Measurements from ENCODE around the gene THSD4. TPM values are rescaled to one million over a fixed set of nuclear protein-coding genes. Genes with fewer than 3 reads are reported as not detected.

Gene THSD4
- total RNA-seq, 1 donor: under 0.01 TPM

DNA sequence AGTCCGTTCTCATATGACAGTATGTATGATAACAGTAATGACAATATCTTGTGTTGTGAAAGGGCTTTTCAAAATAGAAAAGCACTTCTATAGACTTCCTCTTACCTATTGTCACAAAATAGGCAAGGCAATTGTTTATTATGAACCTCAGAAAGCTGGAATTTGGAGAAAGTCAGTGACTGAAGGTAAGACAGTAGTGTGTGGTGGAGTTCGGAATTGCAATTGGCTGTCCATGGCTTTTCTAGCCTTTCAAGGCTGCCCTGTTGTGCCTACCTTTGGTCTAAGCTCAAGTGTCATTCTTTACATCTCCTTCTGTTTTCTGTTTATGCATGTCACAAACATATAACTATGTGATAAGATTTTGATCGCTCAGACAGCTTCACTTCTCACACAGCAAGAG, 475.8 kb downstream of the THSD4 start:
- DNase-seq (ENCODE audit: low read depth in 2 of 3, low spot score in 2 of 3): no peak

DNA sequence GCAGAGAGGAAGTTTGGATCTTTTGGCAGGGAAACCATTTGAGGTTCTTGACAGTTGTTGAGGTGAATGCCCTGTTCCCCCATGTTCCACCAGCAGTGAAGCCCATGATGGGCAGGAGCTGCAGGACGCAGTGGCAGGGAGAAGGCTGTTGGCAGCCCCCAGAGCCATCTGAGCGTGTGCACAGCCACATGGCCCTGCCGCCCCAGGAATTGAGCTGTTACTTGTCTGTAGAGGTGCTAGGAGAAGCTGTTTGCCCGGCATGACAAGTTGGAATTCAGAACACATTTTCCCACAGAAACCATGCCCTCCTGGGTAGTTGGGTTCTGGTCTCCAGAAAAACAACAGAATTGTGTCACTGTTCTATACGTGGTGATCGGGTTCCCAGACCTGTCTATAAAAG, 476.9 kb downstream of the THSD4 start:
- no peak for DNase-seq (ENCODE audit: low read depth in 2 of 3, low spot score in 2 of 3)

DNA sequence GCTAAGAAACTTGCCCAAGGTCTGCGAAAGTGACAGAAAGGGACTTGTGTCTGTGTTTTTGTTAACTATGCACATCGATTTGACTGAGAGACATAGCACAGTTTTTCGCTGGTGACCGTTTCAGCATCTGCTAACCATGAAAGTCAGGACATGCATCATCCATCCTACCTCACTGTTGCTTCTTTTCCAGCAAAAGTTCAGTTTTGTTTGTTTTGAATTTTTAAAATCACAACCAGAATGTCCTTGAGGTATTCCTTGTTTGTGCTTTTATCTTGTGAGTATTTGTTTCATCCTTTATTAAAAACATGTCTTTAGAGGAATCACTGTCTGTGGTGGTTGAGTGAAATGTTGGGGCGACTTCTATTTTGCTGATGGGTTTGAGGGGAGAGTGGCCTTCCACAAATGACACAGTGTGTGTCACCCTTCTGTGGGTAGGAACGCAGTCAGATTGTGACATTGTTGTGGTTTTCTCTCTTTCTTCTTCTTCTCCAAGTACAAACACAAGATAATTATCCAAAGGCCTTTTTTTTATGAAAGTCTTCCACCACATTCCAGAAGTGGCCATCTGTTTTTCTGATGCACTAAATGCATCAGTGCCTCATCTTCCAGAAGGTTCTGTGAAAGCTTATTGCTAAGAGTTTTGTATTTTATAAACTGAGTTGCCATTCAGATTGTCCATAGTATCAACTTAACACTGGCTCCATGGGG, 480.7 kb downstream of the THSD4 start:
- DNase-seq (ENCODE audit: low read depth in 2 of 3, low spot score in 2 of 3): no peak

DNA sequence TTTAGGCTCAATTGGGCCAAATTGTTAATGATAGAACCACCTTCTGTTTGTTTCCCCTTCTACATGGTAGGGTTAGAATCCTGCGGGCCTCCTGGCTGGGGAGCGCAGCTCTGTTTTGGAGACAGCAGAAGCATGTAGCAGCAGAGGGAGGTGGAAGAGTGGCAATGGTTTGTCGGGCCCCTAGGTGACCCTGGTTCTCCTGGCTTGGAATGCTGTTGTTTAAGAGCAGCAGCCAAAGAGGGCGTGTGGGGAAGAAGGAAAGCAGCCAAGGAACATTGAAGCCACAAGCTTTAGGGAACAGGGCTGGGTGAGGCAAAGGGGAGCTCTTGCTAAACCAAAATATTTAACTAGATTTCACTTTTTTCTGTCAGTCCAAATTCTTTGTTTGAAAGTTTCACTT, 481.4 kb downstream of the THSD4 start:
- DNase-seq (ENCODE audit: low read depth in 2 of 3, low spot score in 2 of 3): no peak

DNA sequence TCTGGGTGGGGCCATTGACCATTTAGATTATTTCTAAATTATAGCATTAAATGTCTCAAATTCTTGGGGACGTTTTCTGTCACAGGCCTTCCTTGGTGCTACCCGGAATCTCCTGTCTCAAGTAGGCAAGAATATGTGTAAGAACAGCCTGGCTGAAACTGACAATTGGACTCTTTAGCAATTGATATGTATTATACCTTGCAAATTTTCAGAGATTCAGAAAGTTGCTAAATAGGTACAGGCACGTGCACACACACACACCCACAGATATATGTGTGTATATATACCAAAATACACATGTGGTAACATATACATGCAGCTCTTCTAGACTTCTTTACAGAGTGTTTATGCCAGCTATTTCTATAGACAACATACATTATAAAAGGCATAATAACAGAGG, 481.9 kb downstream of the THSD4 start:
- DNase-seq (ENCODE audit: low read depth in 2 of 3, low spot score in 2 of 3): no peak

DNA sequence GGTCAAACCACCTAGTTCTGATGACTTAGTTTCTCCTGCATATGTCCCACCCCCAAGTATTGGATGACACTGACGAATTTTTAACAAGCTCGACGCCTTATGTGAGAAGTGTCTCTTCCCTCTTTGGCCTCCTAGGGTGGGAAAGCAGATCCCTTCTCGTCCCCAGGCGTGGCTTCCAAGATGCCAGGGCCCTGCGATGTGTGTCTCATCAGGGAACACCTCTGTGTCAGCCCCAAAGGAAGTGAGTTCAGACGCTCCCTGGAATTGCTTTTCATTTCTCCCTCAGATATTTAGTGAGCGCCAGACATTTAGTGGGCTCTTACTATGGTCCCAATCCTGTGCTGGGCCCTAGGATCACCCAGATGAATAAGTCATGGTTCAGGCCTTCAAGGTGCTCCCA, 482.4 kb downstream of the THSD4 start:
- DNase-seq (ENCODE audit: low read depth in 2 of 3, low spot score in 2 of 3): no peak

DNA sequence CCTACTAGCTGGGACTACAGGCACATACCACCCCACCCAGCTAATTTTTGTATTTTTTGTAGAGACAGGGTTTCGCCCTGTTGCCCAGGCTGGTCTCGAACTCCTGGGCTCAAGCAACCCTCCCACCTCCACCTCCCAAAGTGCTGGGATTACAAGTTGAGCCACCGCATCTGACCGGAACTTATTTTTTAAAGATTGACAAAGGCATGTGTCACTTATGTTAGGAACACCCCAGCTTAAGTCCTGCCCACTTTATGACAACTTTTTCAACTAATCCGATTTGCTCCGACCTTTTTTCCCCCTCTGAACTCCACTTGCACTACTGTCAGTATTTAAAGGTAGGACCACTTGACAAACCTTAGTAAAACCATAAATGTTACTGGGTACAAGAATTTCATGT, 483.5 kb downstream of the THSD4 start:
- DNase-seq (ENCODE audit: low read depth in 2 of 3, low spot score in 2 of 3): no peak

DNA sequence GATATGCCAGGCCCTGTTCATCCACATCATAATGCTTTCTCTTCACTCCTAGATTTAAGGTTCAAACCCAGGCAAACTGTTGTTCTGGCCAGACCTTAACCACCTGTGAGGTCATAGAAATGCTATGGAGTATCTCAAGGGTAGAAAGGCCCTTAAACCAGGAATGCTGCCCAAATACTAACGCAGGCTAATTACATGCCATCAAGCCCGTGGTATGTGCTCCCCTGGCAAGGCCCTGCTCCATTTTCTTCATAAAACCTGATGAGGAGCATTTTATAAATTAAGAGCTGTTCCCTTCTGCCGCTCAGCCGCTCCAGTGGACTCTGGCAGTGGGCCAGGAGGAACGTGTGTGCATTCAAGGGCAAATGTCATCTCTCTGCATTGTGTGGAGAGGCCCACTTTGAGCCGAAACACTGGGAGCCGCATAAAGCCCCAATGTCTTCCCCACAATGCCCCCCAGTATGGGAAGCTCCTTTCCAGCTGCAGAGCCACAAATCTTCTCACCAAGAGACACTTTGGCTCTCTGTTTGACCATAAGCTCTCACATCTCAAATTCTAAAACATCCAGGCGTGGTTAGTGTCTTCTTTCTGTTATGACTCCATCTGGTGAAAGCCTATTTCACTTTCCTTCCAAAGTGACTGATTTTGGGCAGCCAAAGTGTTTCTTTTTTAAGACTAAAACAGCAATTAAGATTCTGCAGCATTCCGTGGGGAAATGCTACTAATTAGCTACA, 484.3 kb downstream of the THSD4 start:
- no peak for DNase-seq (ENCODE audit: low read depth in 2 of 3, low spot score in 2 of 3)

DNA sequence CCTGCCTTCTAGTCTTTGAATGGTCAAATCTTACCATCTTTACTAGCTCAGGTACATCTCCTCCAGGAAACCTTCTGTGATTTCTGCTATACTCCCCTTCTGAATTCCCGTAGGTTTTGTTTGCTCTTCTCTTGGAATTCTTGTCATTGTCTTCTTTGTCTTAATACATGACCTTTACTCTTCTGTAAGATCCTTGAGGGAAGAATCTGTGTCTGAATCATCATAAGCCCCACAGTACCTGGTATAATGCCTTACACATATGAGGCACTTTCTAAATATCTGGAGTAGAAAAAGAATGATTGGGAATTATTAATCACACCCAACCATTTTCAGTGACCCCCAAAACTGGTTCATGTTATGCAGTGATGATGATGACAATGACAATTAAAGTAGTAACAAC, 485.0 kb downstream of the THSD4 start:
- DNase-seq (ENCODE audit: low read depth in 2 of 3, low spot score in 2 of 3): no peak

DNA sequence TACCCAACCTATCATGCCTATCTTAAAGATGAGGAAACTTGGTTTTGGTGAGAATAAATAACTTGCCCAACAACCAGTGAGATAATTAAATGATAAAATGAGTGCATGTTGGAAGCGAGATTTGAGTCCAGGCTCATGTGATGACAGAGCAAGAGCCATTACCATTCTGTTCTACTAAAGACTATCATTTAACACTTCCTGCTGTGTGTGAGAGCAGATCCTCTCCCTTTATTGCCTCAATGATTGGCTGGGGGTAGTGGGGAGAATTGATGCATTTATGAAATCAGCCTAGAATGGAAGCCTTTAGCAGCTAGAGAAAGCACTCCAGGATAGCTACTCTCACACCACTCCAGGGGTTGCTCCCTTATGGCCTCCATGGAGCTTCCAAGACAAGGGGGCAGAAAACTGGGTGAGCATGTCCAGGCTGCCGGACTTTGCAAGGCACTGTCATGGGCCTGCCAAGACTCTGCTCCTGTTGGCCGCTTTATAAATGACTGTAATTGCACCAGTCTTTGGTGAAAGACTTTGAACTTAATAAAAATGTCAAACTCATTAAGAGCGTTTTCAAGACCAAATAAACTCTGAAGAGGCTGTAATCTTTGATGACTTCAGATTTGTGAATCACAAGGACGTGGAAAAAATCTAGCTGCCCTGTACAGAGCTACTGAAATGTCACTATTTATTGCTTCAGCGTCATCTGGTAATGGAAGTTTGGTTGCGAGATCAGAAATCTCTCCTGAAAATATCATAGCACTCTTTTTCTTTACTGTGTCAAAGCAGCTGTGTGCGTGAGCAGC, 486.0 kb downstream of the THSD4 start:
- no peak for DNase-seq (ENCODE audit: low read depth in 2 of 3, low spot score in 2 of 3)

DNA sequence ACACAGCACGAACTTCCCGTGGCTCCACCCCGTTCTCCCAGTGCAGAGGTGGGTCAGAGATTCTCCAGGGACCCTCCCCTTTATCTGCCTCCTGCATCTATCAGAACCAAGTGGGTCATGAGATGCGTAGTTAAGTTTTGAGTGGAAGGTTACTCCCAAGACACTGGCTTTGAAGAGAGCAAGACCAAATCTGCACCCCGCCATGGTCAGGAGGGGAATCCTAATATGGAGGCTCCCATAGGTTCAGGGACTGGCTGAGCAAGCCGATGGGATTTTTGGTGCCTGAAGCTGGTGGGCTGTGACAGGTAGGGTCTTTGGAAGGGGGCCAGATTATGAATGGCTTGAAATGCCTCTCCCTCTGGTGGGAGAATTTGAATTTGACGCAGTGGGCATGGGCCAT, 488.1 kb downstream of the THSD4 start:
- DNase-seq (ENCODE audit: low read depth in 2 of 3, low spot score in 2 of 3): no peak

DNA sequence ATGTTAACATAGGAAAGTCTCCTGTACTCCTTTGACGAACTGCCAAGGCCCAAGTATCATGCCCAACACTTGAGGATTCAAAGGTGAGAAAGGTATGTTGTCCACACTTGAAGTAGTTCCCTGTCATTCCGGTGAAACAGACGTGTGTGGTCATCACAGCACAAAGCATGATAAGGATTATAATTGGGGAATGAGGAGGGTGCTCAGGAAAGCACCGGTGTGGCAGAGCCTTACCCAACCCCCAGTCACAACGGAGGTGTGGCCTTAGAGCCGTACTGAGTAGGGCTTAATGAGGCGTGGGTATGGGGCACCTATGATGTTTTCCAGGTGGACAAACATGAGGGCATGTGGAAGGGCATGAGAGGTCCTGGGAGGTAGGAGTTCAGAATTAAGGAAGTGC, 492.1 kb downstream of the THSD4 start:
- DNase-seq (ENCODE audit: low read depth in 2 of 3, low spot score in 2 of 3): no peak

DNA sequence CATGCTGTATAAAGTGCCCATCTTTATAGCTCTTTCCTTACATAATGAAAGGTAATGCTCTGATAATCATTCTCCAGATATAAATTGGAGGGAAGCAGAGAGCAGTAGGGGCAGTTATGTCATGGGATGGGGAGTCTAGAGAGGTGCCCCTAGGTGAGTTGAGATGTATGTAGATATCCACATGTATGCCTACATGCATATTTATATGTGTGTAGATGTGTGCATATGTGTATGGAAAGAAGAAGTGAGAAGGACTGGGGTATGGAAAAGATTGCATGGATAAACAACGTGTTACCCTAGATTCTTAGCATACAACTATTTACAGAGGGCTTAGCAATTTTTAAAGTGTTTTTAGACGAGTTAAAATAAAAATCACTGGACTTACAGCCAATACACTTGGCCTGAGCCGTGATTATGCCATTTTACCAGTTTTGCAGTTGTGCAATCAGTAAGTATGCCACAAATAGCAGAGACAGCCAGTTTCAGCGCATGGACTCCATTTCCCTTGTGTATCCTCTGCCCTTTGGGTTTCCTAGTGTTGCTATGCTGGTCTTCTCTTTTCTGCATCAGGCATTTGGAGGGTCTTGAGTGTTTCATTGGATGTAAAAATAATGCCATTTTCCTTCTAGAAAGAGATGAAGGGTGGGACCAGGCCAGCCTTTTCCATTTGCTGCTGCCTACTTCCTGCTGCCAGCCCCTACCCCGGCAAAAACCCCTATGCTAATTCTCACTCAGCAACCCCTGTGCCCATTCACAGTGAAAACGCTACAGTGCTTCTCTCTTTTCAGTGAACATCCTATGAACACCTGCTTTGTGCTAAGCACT, 495.7 kb downstream of the THSD4 start:
- no peak for DNase-seq (ENCODE audit: low read depth in 2 of 3, low spot score in 2 of 3)

DNA sequence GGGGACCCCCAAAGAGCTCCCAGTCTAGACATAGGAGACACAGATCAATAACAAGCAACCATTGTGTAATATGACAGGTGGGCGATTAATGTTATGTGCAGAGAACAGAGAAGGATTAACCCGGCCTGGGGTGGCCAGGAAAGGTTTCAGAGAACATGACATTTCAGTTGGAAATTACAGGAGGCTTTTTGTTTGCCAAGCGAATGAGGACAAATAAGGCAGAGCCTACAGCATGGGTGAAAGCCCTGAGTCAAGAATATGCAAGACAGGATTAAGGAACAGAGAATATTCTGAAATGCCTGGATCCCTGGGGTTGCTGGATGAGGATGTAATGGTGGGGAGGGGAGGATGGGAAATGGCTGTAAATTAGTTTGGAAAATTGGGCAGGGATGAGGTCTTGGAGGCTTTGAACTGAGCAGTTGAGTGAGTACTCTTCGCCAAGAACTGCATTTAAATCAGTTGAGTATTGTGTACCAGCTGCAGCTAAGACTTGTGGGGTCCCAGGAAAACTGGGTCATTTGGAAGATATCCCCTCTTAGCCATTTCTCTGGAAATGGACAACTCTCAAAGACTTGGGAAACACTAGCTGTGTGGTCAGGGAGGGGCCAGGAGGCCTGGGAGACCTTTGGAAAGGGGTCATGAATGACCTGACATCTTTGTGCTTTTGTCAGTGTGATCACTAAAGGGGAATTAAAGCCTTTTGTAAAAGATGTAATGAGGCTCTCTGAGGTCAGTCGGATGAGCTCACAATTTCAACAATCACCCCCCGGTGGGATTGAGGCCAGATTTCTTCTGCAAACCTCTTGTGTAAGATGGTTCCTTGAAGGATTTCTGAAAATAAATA, 496.5 kb downstream of the THSD4 start:
- DNase-seq (ENCODE audit: low read depth in 2 of 3, low spot score in 2 of 3): no peak

DNA sequence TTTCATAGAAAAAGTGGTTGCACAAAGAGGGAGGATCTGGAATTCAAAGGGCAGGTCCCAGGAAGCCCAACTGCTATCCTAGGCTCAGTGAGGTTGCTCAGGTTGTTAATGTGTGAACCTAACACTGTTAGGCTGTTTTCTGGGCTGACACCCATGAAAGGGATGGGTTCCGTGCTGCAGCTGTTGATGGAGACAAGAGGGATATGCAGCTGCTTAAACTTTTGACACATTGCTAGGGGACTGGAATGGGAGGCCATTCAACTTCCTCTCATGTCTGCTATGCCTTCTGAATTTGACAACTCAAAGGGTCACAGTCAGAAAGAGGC, 497.1 kb downstream of the THSD4 start:
- DNase-seq (ENCODE audit: low read depth in 2 of 3, low spot score in 2 of 3): no peak

DNA sequence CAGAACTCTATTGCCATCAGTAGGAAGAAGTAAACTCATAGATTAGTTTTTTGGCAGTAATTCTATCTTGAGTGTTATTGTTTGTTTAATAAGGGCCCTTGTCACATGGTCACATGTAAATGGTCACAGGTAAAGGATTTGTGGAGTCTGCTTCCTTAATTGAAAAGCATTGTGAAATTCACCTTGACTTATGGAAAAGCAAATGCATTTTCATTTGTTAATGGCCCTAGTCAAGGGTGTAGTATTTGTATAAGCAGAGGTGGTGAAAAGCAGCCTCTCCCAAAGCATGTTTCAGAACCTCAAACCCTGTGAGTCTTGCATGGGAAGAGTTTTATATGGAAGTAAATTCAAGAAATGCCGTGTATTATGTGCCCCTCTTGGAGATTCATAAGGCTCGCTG, 497.6 kb downstream of the THSD4 start:
- no peak for DNase-seq (ENCODE audit: low read depth in 2 of 3, low spot score in 2 of 3)

DNA sequence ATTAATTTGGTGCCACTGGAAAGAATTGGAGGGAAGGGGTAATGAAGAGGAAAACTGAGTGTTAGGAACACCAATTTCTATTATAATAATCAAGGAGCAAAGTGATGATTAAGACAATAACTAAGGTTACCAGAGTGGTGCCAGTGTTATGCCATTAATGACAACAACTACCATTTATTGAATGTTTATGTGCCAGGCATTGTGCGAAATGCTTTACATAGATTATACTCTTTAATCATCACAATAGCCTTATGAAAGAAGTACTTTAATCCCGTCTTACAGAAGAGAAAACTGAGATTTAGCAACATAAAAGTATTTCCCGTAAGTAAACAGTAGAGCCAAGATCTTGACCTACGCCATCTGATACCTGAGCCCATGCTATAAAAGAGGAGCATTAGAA, 507.8 kb downstream of the THSD4 start:
- no peak for DNase-seq (ENCODE audit: low read depth in 2 of 3, low spot score in 2 of 3)

DNA sequence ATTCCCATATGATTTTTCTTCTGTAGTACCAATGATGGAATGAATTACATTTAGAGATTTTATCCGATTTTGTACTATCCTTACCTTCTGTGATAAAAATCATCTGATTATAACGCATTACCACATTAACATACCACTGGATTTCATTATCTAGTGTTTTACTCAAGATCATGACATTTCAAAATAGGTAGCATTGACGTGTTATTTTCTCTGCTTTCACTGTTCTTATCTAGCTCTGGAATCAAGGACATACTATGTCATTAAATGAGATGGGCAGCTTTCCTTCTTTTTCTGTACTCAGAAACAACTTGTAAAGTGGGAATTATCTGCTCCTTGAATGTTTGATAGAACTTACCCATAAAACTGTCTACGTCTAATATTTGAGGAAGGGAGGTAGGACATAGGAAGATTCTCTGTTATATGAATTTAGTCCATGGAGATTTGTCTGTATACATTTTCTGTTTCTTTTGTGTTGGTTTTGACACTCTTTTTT, 511.4 kb downstream of the THSD4 start:
- no peak for DNase-seq (ENCODE audit: low read depth in 2 of 3, low spot score in 2 of 3)

DNA sequence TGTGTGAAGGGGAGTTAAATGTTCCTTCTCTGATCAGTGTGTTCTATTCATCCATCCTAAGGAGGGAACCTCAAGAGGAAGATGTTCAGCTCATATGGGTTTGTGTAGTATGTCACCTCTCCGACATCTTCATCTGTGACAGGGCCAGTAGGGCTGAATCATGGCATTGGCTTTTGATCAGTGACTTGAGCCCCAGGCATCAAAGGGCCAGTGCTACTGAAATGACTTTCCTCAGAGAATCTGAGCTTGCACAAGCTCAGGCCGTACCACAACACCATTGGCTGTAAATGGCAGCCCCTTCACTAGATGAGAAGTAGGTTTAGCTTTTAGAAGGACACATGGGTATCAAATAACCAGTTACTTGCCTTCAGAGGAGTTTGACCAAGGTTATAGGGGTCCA, 511.9 kb downstream of the THSD4 start:
- DNase-seq (ENCODE audit: low read depth in 2 of 3, low spot score in 2 of 3): no peak

DNA sequence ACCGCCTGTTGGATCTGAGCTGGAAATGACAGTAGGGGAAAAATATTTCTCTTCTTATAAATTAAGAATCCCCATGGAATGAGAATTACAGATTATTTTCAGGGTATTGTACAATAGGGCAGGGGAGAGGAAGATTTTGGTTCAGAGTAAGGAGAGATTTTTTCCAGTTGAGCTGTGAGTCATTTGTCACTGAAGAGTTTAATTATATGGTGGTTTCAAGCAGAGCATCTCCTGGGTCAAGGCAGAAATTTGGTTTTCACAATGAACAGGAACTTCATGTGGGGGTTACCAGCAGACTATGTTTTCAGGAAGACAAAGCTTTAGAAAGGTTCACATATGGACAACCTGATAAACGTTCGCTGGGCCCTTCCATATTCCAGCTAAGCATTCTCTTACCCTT, 512.3 kb downstream of the THSD4 start:
- no peak for DNase-seq (ENCODE audit: low read depth in 2 of 3, low spot score in 2 of 3)

All from hematopoietic multipotent progenitor cell (in vitro differentiated cells).